Naive thymus-derived CD8-positive, alpha-beta T cell (primary cell): Measurements from ENCODE around the gene ZBTB18. TPM values are rescaled to one million over a fixed set of nuclear protein-coding genes. Genes with fewer than 3 reads are reported as not detected.

Experiments
- ATAC-seq, 2 donors: fragments of 150-1000 bp; cut with Tn5 transposase in 1 of 2; sonication (Bioruptor Pico), chemical (Tn5 transposase) in 1 of 2; 1 replicate in 1 of 2; 2 replicates in 1 of 2; pipeline ENCODE4 v1.10.0; 2021; ENCODE audit warnings: mild to moderate bottlenecking in 2 of 2, moderate library complexity in 2 of 2
- POLR2A ChIA-PET: fragments of 350-600 bp; sonication (Branson Sonifier 250); formaldehyde crosslinking; loops from one replicate; lab custom pipeline; 2021; ENCODE audit warnings: antibody characterized with exemption; lab: Charles Lee
- DNase-seq, 10 donors: peaks; one replicate each; pipeline versions ENCODE4 v3.0.0 to v3.0.0-alpha.2; 2020 to 2022
- H3K27ac Mint-ChIP-seq, 10 donors: one replicate each; pipeline ENCODE4 v1.8.0; 2020 to 2022; ENCODE audit warnings: mild to moderate bottlenecking in 10 of 10, mixed read lengths in 10 of 10, moderate library complexity in 4 of 10, inconsistent platforms in 1 of 10
- H3K27me3 Mint-ChIP-seq, 5 donors: one replicate each; pipeline ENCODE4 v1.8.0; 2021 to 2022; ENCODE audit warnings: mixed read lengths in 5 of 5
- H3K36me3 Mint-ChIP-seq, 3 donors: one replicate each; pipeline ENCODE4 v1.8.0; 2020 to 2022; ENCODE audit warnings: mixed read lengths in 3 of 3, mild to moderate bottlenecking in 2 of 3, inconsistent platforms in 1 of 3
- H3K4me1 Mint-ChIP-seq, 4 donors: one replicate each; pipeline ENCODE4 v1.8.0; 2021 to 2022; ENCODE audit warnings: mixed read lengths in 4 of 4
- H3K4me3 Mint-ChIP-seq, 10 donors: one replicate each; pipeline ENCODE4 v1.8.0; 2020 to 2022; ENCODE audit warnings: mild to moderate bottlenecking in 10 of 10, mixed read lengths in 10 of 10, moderate library complexity in 6 of 10, inconsistent platforms in 1 of 10
- H3K9me3 Mint-ChIP-seq, 9 donors: one replicate each; pipeline ENCODE4 v1.8.0; 2020 to 2022; ENCODE audit warnings: mixed read lengths in 9 of 9, mild to moderate bottlenecking in 3 of 9, inconsistent platforms in 1 of 9, moderate library complexity in 1 of 9
- polyA plus RNA-seq, 3 donors: library from polyadenylated mRNA; unstranded; fragments of 300-500 nt; fragmentation: Illumina TruSeq; gene quantifications; one replicate each; pipeline ENCODE4 v1.2.3, GENCODE V29; 2021
- total RNA-seq, 8 experiments: library from RNA in 2 of 8; stranded (reverse) in 2 of 8; gene quantifications; one replicate each; pipeline ENCODE4 v1.2.3 and lab custom pipeline; 2021 to 2026

ZBTB18 gene
- total and polyA plus RNA-seq, 5 experiments from 2014 or later: 2.7 to 71.8 (median 5.0) TPM

GRCh38 chr1:244096066-244096610 is 45.1 kb downstream of the ZBTB18 start:
- Mint-ChIP-seq H3K4me3 (no peak overlapping the region), H3K36me3 (no peaks in the 10 kb centered on the region), H3K4me1 (peaks cover 10 to 20% (median 15%) of the 10 kb centered on the region in 4 donors), H3K27ac (peak overlapping the region in 1 of 10 donors; percentile 73), H3K9me3 (peaks cover 0 to 2% (median 0%) of the 10 kb centered on the region in 9 donors), H3K27me3 (peaks cover 0 to 8% (median 2%) of the 10 kb centered on the region in 5 donors)
- ATAC-seq (no peak), DNase-seq (no peak)
- POLR2A ChIA-PET: no interaction called here

- Mint-ChIP-seq H3K27ac (peak overlapping the region in 1 of 10 donors; percentile 12), H3K9me3 (no peaks in the 10 kb centered on the region), H3K4me3 (no peak overlapping the region), H3K4me1 (peaks cover 14 to 25% (median 18%) of the 10 kb centered on the region in 4 donors), H3K36me3 (no peaks in the 10 kb centered on the region), H3K27me3 (peaks cover 0 to 8% (median 3%) of the 10 kb centered on the region in 5 donors)
- no peak for ATAC-seq
- DNase-seq: no peak
- POLR2A ChIA-PET: no interaction called here
Observed at GRCh38 chr1:244096691-244097090, 45.6 kb downstream of the ZBTB18 start.

GRCh38 chr1:244097523-244098405 is 46.7 kb downstream of the ZBTB18 start:
- no peak for ATAC-seq

DNA sequence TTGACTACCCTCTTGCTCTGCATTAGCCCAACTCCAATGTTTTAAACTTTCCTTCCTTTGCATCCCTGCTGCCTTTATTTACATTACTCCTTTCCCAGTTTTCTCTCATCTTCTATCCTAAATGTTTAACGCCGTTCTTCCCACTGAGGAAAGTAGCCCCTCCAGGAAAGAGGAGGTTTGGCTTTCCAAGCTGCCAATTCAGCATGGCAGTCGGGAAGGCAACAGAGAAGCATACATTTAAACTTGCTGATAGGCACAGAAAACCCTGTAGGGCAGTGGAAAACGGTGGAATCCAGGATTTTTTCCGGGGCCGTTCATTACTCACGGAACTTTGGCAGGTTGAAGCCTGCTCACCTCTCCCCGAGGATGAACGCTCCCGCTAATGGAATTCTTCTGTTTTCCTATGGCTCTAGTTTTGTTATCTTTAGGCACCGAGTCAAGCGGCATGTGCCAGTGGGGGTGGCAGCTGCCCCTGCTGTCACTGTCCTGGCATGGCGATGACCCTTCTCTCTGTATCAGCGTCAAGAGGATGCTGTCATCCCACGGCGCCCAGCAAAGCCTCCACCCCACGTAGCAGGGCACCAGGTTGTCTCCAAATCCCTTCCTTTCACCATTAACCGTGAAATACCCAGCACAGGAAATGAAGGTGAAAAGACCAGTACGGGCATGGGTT is 48.3 kb downstream of the ZBTB18 start:
- peaks cover 14 to 23% (median 16%) of the 10 kb centered on the region in 4 donors for H3K4me1 Mint-ChIP-seq
- no peaks in the 10 kb centered on the region for H3K9me3 Mint-ChIP-seq
- no peak overlapping the region for H3K4me3 Mint-ChIP-seq
- H3K36me3 Mint-ChIP-seq: no peaks in the 10 kb centered on the region
- no peak for DNase-seq
- peaks cover 0 to 9% (median 2%) of the 10 kb centered on the region in 5 donors for H3K27me3 Mint-ChIP-seq
- no peak for ATAC-seq
- POLR2A ChIA-PET: no interaction called here
- peak overlapping the region in 2 of 10 donors; percentile 27 to 41 for H3K27ac Mint-ChIP-seq

More at GRCh38 chr1:244097523-244098405, 46.7 kb downstream of the ZBTB18 start:
- no peaks in the 10 kb centered on the region for H3K36me3 Mint-ChIP-seq
- no peaks in the 10 kb centered on the region for H3K9me3 Mint-ChIP-seq
- H3K27me3 Mint-ChIP-seq: peaks cover 0 to 5% (median 3%) of the 10 kb centered on the region in 5 donors
- peaks cover 14 to 26% (median 16%) of the 10 kb centered on the region in 4 donors for H3K4me1 Mint-ChIP-seq
- POLR2A ChIA-PET: interaction anchor here (0.6 to 1.0 kb wide), 2 partner anchors 8 to 23 kb away, joined by 3 read pairs; no protein-coding TSS in a partner anchor
- no peak for DNase-seq
- H3K27ac Mint-ChIP-seq: no peak overlapping the region
- no peak overlapping the region for H3K4me3 Mint-ChIP-seq

GRCh38 chr1:244100276-244100675 is 49.2 kb downstream of the ZBTB18 start:
- no peaks in the 10 kb centered on the region for H3K36me3 Mint-ChIP-seq
- peak overlapping the region in 1 of 10 donors; percentile 41 for H3K27ac Mint-ChIP-seq
- POLR2A ChIA-PET: interaction anchor here (1.3 to 2.5 kb wide), 2 partner anchors 25 to 52 kb away, joined by 6 to 10 read pairs; no protein-coding TSS in a partner anchor
- H3K9me3 Mint-ChIP-seq: no peaks in the 10 kb centered on the region
- no peak for DNase-seq
- ATAC-seq: no peak
- H3K27me3 Mint-ChIP-seq: peaks cover 0 to 13% (median 3%) of the 10 kb centered on the region in 5 donors
- H3K4me3 Mint-ChIP-seq: peak overlapping the region in 5 of 10 donors; percentile 41 to 69 (median 64)
- H3K4me1 Mint-ChIP-seq: peaks cover 14 to 23% (median 16%) of the 10 kb centered on the region in 4 donors

DNA sequence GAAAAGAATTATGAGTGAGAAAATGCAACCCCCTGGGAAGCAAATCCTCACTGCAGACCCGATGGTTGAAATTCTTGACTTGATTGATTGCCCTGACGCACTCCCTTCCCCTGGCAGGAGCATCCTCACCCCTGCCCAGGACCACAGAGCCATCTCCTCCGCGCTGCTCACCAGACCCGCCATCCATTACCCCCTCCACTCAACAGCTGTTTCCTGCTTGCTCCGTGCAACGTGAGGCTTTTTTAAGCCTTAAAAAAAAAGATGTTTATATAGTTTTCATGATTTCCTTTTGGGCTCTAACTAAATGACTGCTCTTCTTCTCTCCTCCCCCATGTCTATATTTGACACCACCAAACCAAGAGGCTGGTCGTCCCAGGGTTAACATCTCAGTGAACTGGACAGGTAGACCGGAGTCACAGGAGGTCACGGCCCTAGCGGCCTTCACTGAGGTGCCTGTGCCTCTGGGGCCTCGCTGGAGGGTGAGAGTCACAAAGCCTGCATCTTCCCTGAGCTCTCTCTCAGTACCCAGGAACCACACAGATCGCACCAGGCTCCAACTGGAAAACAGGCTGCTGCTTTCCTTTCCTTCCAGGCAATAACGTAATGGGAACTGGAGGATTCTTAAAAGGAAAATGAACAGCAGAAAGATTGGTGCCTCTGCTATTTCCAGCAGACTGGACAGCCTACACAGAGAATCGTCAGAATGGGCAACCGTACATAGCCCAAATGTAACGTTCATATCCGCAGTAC is 49.8 kb downstream of the ZBTB18 start:
- DNase-seq (peak in 3 of 10 donors; percentile 6 to 26 (median 17)), ATAC-seq (peak; percentile 64 to 65)
- POLR2A ChIA-PET: interaction anchor here (0.9 to 2.5 kb wide), 3 partner anchors 16 to 53 kb away, joined by 3 to 10 read pairs (median 6); no protein-coding TSS in a partner anchor
- peak overlapping the region in 7 of 10 donors; percentile 11 to 86 (median 41) for H3K27ac Mint-ChIP-seq
- H3K9me3 Mint-ChIP-seq: no peaks in the 10 kb centered on the region
- H3K36me3 Mint-ChIP-seq: no peaks in the 10 kb centered on the region
- H3K4me3 Mint-ChIP-seq: peak overlapping the region; percentile 32 to 79 (median 64)
- peaks cover 14 to 23% (median 16%) of the 10 kb centered on the region in 4 donors for H3K4me1 Mint-ChIP-seq
- H3K27me3 Mint-ChIP-seq: peaks cover 0 to 15% (median 3%) of the 10 kb centered on the region in 5 donors

DNA sequence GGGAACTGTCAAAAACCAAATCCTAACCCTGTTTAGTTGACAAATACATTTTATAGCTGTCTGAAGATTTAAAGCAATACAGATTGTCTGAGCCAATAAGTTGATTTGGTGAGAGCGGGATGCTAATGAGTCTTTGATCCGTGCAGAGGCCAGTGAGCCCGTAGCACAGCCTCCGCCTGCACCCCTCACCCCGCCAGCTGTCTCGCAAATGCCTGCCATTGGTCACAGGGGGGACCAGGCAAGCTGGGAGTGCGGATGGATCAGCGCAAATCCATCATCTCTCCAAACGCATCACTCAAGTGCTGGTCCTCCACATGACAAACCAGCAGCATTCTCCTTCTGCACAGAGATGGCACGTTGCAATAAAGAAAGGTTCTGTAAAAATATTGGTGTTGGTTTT is 51.0 kb downstream of the ZBTB18 start:
- ATAC-seq (no peak), DNase-seq (no peak)
- Mint-ChIP-seq H3K4me1 (peaks cover 14 to 23% (median 16%) of the 10 kb centered on the region in 4 donors), H3K27me3 (peaks cover 0 to 18% (median 3%) of the 10 kb centered on the region in 5 donors), H3K36me3 (no peaks in the 10 kb centered on the region), H3K4me3 (no peak overlapping the region), H3K9me3 (no peaks in the 10 kb centered on the region), H3K27ac (no peak overlapping the region)
- POLR2A ChIA-PET: interaction anchor here (0.6 to 2.5 kb wide), 4 partner anchors 18 to 362 kb away, joined by 3 to 10 read pairs (median 4); no protein-coding TSS in a partner anchor

- Mint-ChIP-seq H3K27me3 (peaks cover 0 to 18% (median 3%) of the 10 kb centered on the region in 5 donors), H3K27ac (no peak overlapping the region), H3K9me3 (no peaks in the 10 kb centered on the region), H3K4me1 (peaks cover 14 to 23% (median 16%) of the 10 kb centered on the region in 4 donors), H3K36me3 (no peaks in the 10 kb centered on the region), H3K4me3 (no peak overlapping the region)
- no peak for DNase-seq
- POLR2A ChIA-PET: interaction anchor here (0.6 to 2.5 kb wide), 3 partner anchors 19 to 362 kb away, joined by 3 to 10 read pairs (median 4); no protein-coding TSS in a partner anchor
- no peak for ATAC-seq
Observed at GRCh38 chr1:244102468-244102867, 51.4 kb downstream of the ZBTB18 start.

DNA sequence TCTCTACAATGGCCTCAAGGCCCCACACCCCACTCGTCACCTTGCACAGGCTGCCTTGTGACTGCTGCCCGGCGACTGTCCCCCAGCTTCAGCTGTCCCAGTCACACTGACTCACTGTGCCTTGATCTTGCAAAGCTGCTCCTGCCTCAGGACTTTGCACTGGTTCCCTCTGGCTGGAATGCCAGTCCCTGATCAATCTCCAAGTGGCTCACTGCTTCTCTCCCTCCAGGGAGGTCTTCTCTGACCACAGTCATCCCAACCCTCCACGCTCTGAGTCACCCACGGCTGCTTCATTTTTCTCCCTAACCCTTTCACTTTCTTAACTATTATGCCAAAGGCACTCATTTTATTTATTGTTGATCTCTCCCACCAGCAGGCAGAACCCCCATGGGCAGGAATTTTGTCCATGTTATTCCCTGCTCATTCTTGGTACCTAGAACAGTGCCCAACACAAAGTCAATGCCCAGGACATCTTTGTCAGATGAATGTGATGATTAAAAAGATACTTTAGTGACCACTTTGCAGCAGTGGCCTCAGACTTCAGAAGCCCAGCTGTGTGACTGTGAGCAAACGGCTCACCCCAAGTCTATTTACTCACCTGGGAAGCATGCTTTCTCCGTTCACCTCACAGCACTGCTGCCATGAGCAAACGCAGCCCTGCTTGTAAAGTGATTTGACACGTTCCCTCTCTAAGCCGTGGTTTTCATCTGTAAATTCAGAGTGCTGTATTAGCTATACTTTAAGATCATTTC is 53.4 kb downstream of the ZBTB18 start:
- H3K27ac Mint-ChIP-seq: peak overlapping the region in 2 of 10 donors; percentile 25 to 35

DNA sequence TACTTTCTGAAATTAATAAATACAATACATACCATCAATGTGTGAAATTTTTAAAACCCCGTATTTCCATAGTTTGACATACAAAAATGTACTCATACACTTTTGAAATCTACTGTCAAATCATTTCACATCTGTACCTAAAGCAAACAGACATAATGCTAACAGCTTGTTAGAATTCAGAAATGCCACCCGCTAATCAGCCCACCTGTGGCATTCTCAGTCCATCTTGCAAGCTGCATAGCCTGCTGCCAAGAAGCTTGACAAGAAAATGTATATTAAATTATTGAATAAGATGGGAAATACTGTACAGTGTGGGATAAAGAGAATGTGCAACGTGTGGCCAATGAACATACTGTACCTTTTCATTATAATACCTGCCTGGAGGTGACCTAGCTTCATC is 55.1 kb downstream of the ZBTB18 start:
- Mint-ChIP-seq H3K27me3 (peaks cover 0 to 21% (median 4%) of the 10 kb centered on the region in 5 donors), H3K36me3 (no peaks in the 10 kb centered on the region), H3K4me3 (no peak overlapping the region), H3K27ac (no peak overlapping the region), H3K9me3 (no peaks in the 10 kb centered on the region), H3K4me1 (peaks cover 4 to 9% (median 5%) of the 10 kb centered on the region in 4 donors)
- no peak for ATAC-seq
- DNase-seq: no peak
- POLR2A ChIA-PET: interaction anchor here (0.7 kb wide), 1 partner anchor 22 kb away, joined by 3 read pairs; no protein-coding TSS in a partner anchor

More for the DNA sequence above, 53.4 kb downstream of the ZBTB18 start:
- ATAC-seq: no peak
- no peak for DNase-seq
- Mint-ChIP-seq H3K9me3 (no peaks in the 10 kb centered on the region), H3K4me1 (peaks cover 12 to 22% (median 15%) of the 10 kb centered on the region in 4 donors), H3K4me3 (no peak overlapping the region), H3K27me3 (peaks cover 0 to 18% (median 5%) of the 10 kb centered on the region in 5 donors), H3K36me3 (no peaks in the 10 kb centered on the region)
- POLR2A ChIA-PET: no interaction called here
